Activated gamma-delta T cell treated with anti-CD3 and anti-CD28 coated beads, Interleukin-2, amount 50 U/mL, for 16 hours (primary cell): Measurements from ENCODE around the gene ARL4D.
"Not testable (repeated sequence)": the region's sequence is repeated elsewhere in the genome, so short reads cannot be mapped to it uniquely, and the experiment has no call there.

Experiments used
- DNase-seq: peaks from one replicate; pipeline ENCODE4 v3.0.0-alpha.2; 2020; ENCODE audit warnings: low read depth

The ARL4D gene

DNA sequence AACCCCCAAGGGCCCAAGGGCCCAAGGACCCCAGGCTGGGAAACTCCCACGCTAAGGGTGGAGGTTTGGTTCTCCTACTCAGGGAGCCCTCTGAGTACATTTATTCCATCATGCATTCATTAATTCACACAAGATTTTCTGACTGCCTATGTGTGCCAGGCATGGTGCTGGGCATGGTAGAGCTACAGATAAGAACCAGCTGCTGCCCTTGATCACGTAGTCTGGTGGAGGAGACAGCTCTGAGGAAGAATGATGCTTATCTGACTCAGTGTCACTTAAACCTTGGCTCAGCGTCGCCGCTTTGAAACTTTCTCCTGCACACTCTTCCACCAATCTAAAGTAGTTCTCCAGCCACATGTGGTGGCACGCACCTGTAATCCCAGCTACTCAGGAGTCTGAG lies 3.6 kb upstream of the ARL4D start:
- DNase-seq = no peak

- DNase-seq = no peak
These were observed 2.2 kb upstream of the ARL4D start for GRCh38 chr17:43396491-43397060.

DNA sequence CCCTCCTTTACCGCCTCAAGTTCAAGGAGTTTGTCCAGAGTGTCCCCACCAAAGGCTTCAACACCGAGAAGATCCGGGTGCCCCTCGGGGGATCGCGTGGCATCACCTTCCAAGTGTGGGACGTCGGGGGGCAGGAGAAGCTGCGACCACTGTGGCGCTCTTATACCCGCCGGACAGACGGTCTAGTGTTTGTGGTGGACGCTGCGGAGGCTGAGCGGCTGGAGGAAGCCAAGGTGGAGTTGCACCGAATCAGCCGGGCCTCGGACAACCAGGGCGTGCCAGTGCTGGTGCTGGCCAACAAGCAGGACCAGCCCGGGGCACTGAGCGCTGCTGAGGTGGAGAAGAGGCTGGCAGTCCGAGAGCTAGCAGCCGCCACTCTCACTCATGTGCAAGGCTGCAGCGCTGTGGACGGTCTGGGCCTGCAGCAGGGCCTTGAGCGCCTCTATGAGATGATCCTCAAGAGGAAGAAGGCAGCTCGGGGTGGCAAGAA lies 1.1 kb downstream of the ARL4D start:
- DNase-seq = no peak

- DNase-seq = no peak
These were observed 2.3 kb downstream of the ARL4D start for GRCh38 chr17:43400943-43401717.

GRCh38 chr17:43402078-43402477 lies 3.3 kb downstream of the ARL4D start:
- no peak for DNase-seq

DNA sequence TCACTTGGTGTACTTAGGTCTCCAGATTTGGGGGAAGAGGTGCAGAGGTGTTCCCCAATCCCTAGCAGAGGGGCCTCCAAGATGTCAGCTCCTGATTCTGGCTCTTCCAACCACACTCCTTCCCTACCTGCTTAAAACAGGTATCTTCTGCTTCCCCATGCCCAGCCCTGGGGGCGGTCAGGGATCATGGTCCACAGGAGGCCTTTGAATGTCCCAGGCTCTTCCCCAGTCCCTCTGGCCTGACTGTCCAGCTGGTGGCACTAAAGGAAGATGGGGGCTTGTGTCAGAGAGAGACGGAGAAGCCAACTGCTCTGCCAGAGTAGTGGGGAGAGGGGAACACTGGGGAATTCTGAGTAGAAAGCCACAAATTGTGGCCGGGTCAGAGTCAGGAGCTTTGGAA lies 3.8 kb downstream of the ARL4D start:
- DNase-seq = no peak

GRCh38 chr17:43403846-43404245 lies 5.1 kb downstream of the ARL4D start:
- DNase-seq = no peak

GRCh38 chr17:43405861-43406260 lies 7.1 kb downstream of the ARL4D start:
- DNase-seq = no peak

GRCh38 chr17:43406676-43407645 lies 8.2 kb downstream of the ARL4D start:
- no peak for DNase-seq

DNA sequence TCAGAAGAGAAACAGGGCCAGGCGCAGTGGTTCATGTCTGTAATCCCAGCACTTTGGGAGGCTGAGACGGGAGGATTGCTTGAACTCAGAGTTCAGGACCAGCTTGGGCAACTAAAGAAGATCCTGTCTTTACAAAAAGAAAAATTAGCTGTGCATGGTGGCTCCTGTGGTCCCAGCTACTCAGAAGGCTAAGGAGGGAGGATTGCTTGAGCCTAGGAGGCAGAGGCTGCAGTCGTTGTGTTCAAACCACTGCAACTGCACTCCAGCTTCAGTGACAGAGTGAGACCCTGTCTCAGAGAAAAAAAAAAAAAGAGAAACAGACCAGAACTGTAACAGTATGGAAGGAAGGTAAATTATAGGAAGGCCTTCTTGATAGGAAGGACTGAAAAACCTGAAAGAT lies 10.3 kb downstream of the ARL4D start:
- DNase-seq = no peak

GRCh38 chr17:43410557-43411368 lies 12.0 kb downstream of the ARL4D start:
- DNase-seq = no peak

- no peak for DNase-seq
These were observed 12.5 kb downstream of the ARL4D start for GRCh38 chr17:43411369-43411677.

GRCh38 chr17:43411749-43412148 lies 13.0 kb downstream of the ARL4D start:
- DNase-seq = no peak

- DNase-seq = no peak
These were observed 13.4 kb downstream of the ARL4D start for GRCh38 chr17:43412166-43412565.

GRCh38 chr17:43416998-43417890 lies 18.5 kb downstream of the ARL4D start:
- DNase-seq = no peak

DNA sequence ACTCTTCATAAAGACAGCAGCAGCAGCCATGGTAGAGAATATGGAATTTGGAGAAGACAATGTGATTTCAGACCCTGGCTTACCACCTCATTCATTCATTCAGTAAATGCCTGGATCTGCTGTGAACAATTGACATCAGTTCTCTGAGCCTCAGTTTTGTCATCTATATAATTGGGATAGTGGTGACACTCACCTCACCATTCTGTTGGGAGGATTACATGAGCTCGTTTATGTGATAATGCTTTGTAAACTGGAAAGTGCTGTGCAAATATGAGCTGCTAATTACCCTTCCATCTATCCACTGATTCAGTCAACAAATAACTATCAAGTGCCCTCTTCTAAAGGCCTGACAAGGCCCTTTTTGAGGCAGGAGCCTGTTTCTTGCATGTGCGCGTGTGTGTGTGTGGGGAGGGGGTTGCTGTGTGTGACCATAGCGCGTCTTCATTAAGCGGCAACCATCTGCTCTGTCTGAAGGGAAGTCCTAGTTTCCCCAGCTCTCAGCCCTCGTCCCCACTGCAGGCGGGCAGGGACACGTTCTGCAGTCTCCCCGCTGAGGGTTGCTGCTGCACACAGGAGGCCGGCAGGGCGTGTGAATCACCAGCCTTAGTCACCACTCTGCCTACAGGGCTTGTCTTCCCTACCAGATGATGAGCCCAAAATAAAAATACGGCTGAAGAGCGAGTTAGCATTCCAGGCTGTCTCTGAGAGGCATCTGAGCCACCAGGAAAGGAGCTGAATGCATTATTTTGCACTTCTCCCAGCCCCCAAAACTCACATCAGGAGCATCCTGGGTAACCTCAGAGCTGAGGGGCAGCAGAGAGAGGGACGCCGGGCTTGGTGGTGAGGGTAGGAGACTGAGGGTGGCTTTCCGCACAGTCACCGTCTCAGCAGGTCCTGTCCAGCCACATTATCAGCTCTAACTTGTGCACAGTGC lies 19.9 kb downstream of the ARL4D start:
- DNase-seq = no peak

DNA sequence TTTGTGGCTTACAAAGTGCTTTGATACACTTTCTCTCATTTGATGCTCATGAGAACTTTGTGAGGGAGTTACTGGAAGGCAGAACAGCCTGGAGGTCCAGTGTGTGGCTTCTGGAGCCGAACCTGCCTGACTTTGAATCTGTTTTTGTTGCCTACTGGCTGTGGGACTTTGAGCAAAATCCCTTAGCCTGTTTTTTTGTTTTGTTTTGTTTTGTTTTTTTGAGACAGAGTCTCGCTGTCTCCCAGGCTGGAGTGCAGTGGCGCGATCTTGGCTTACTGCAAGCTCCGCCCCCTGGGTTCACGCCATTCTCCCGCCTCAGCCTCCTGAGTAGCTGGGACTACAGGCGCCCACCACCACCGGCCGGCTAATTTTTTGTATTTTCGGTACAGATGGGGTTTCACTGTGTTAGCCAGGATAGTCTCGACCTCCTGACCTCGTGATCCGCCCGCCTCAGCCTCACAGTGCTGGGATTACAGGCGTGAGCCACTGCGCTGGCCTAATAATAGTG lies 20.6 kb downstream of the ARL4D start:
- not testable (repeated sequence) for DNase-seq

- DNase-seq = no peak
These were observed 25.1 kb downstream of the ARL4D start for GRCh38 chr17:43423777-43424455.
